Measurements from ENCODE around the gene SDK1.

Gene SDK1

GRCh38 chr7:4006687-4007086 is 705.6 kb downstream of the SDK1 start:
- TF ChIP-seq CTCF (IDR thresholded peaks at IDR 0.05; ENCODE audit: low read depth, low read length), result no peak
- no peaks in the 10 kb centered on the region for H3K9me3 ChIP-seq (ENCODE audit: severe bottlenecking)
- no peaks in the 10 kb centered on the region for H3K27me3 ChIP-seq (ENCODE audit: insufficient read depth, low read depth, severe bottlenecking)
- H3K36me3 ChIP-seq, result no peaks in the 10 kb centered on the region
- no peak overlapping the region for H3K4me3 ChIP-seq (ENCODE audit: low read depth, low read length)
- no peak for DNase-seq
- no peak overlapping the region for H3K27ac ChIP-seq

GRCh38 chr7:4009211-4010060 is 708.4 kb downstream of the SDK1 start:
- H3K4me3 ChIP-seq (ENCODE audit: low read depth, low read length), result no peak overlapping the region
- H3K27me3 ChIP-seq (ENCODE audit: insufficient read depth, low read depth, severe bottlenecking), result no peaks in the 10 kb centered on the region
- no peak for TF ChIP-seq CTCF (IDR thresholded peaks at IDR 0.05; ENCODE audit: low read depth, low read length)
- no peaks in the 10 kb centered on the region for H3K36me3 ChIP-seq
- no peak overlapping the region for H3K27ac ChIP-seq
- no peak for DNase-seq
- H3K9me3 ChIP-seq (ENCODE audit: severe bottlenecking), result no peaks in the 10 kb centered on the region

GRCh38 chr7:4010061-4010605 is 709.1 kb downstream of the SDK1 start:
- Histone ChIP-seq H3K27me3 (ENCODE audit: insufficient read depth, low read depth, severe bottlenecking) (no peaks in the 10 kb centered on the region), H3K4me3 (ENCODE audit: low read depth, low read length) (no peak overlapping the region), H3K9me3 (ENCODE audit: severe bottlenecking) (no peaks in the 10 kb centered on the region), H3K27ac (no peak overlapping the region), H3K36me3 (no peaks in the 10 kb centered on the region)
- no peak for DNase-seq
- no peak for TF ChIP-seq CTCF (IDR thresholded peaks at IDR 0.05; ENCODE audit: low read depth, low read length)

- Histone ChIP-seq H3K36me3 (no peaks in the 10 kb centered on the region), H3K9me3 (ENCODE audit: severe bottlenecking) (no peaks in the 10 kb centered on the region), H3K27ac (no peak overlapping the region), H3K27me3 (ENCODE audit: insufficient read depth, low read depth, severe bottlenecking) (no peaks in the 10 kb centered on the region), H3K4me3 (ENCODE audit: low read depth, low read length) (no peak overlapping the region)
- TF ChIP-seq CTCF (IDR thresholded peaks at IDR 0.05; ENCODE audit: low read depth, low read length), result no peak
- DNase-seq, result no peak
Observed at GRCh38 chr7:4010923-4011656, 710.0 kb downstream of the SDK1 start.

- Histone ChIP-seq H3K9me3 (ENCODE audit: severe bottlenecking) (peaks cover 4% of the 10 kb centered on the region), H3K4me3 (ENCODE audit: low read depth, low read length) (no peak overlapping the region), H3K27ac (no peak overlapping the region), H3K27me3 (ENCODE audit: insufficient read depth, low read depth, severe bottlenecking) (no peaks in the 10 kb centered on the region), H3K36me3 (no peaks in the 10 kb centered on the region)
- no peak for TF ChIP-seq CTCF (IDR thresholded peaks at IDR 0.05; ENCODE audit: low read depth, low read length)
- DNase-seq, result no peak
Observed at GRCh38 chr7:4013793-4014192, 712.7 kb downstream of the SDK1 start.
